GM18498 (cell line): ENCODE data around the gene ADAMTS2.

Experiments used
- ATAC-seq: cut with Tn5 transposase; IDR thresholded peaks from one replicate; pipeline ENCODE4 v1.9.1; 2021; ENCODE audit warnings: mild to moderate bottlenecking, moderate library complexity; ENCODE audit not compliant: unreplicated experiment

The ADAMTS2 gene

GRCh38 chr5:179207470-179207869, 137.8 kb downstream of the ADAMTS2 start:
- ATAC-seq: no peak

- no peak for ATAC-seq
Observed at GRCh38 chr5:179206366-179206765, 138.9 kb downstream of the ADAMTS2 start.

- ATAC-seq: no peak
Observed at GRCh38 chr5:179205277-179205676, 140.0 kb downstream of the ADAMTS2 start.

- ATAC-seq: no peak
Observed at GRCh38 chr5:179204572-179204971, 140.7 kb downstream of the ADAMTS2 start.

GRCh38 chr5:179203248-179203647, 142.0 kb downstream of the ADAMTS2 start:
- ATAC-seq: no peak

GRCh38 chr5:179201986-179202385, 143.3 kb downstream of the ADAMTS2 start:
- ATAC-seq: no peak

- no peak for ATAC-seq
Observed at GRCh38 chr5:179199246-179199645, 146.0 kb downstream of the ADAMTS2 start.

- ATAC-seq: no peak
Observed at GRCh38 chr5:179198825-179199224, 146.4 kb downstream of the ADAMTS2 start.

GRCh38 chr5:179196405-179197079, 148.7 kb downstream of the ADAMTS2 start:
- ATAC-seq: no peak

GRCh38 chr5:179195561-179196404, 149.5 kb downstream of the ADAMTS2 start:
- ATAC-seq: no peak

- no peak for ATAC-seq
Observed at GRCh38 chr5:179194941-179195381, 150.3 kb downstream of the ADAMTS2 start.

- ATAC-seq: no peak
Observed at GRCh38 chr5:179194201-179194910, 150.9 kb downstream of the ADAMTS2 start.

- ATAC-seq: no peak
Observed at GRCh38 chr5:179193746-179194145, 151.5 kb downstream of the ADAMTS2 start.

GRCh38 chr5:179192891-179193470, 152.3 kb downstream of the ADAMTS2 start:
- ATAC-seq: no peak

- no peak for ATAC-seq
Observed at GRCh38 chr5:179192185-179192890, 152.9 kb downstream of the ADAMTS2 start.

GRCh38 chr5:179191506-179192184, 153.6 kb downstream of the ADAMTS2 start:
- no peak for ATAC-seq

- ATAC-seq: no peak
Observed at GRCh38 chr5:179190851-179191505, 154.3 kb downstream of the ADAMTS2 start.

GRCh38 chr5:179188636-179189035, 156.6 kb downstream of the ADAMTS2 start:
- no peak for ATAC-seq
